ENCODE results near the gene LYRM4. TPM values are rescaled to one million over a fixed set of nuclear protein-coding genes. Genes with fewer than 3 reads are reported as not detected.

The LYRM4 gene
- total RNA-seq, 1 experiment from 2014 or later = 25.7 TPM

DNA sequence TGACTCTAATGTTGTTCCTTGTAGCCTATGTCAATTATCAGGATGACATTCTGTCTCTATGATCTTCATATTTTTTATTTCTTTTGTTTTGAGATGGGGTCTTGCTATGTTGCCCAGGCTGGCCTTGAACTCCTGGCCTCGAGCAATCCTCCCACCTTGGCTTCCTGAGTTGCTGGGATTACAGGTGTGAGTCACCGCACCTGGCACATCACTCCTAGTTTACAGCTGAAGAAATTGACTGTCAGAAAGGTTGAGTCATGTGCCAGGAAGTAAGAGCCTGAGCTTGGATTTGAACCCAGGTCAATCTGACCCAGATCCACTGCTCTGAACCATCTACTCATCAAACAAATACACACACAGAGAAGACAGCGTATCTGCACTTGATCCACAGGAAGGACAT, 161.2 kb downstream of the LYRM4 start:
- DNase-seq (ENCODE audit: low read depth) = peak; percentile 56

DNA sequence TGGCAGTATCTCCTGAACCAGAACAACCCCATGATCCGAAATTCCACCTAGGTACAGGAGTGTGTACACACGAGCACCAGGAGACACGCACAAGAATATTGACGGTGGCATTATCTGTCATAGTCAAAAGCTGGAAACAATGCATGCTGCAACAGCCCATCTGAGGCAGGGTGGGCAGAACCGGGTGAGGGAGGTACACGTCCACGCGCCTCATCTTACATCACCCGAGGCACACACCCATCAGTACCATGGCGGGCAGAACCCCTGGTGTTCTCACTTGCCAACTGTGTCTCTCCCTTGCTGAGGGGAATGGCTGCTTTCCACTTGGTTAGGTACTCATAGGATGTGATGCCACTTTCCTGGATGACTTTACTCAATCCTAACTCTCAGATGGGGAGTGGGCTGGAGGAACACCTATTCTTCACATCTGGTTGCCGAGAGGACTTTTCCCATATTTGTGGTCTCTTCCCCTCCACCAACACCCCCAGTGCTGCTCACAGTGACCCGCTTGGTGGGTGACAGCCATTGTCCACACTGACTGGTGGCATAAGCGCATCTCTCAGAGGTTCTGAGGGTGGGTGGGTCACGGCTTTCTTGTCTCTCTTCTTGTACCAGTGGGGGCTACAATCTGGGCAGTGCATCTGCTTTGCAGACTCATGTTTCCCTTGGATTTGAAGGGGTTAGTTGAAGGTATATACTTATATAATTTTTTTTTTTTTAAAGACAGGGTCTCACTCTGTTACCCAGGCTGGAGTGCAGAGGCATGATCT, 162.1 kb downstream of the LYRM4 start:
- DNase-seq (ENCODE audit: low read depth) = no peak

DNA sequence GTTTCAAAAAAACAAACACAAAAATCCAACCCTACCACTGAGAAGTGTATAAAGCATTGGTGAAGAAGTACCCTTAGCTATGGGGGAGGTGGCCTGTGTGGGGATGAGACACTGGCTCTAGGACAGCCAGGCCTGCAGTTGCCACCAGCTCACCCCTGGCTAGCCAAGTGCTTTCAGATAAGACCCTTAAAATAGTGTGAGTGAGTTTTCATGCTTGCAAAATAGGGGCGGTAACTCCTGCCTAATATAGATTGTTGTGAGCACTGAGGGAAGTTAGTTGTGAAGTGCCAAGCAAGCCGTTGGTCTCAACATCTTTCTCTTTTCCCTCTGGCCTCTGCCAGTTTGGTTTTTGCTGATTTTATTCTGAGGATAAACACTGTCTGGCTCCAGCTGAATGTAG, 164.3 kb downstream of the LYRM4 start:
- no peak for DNase-seq (ENCODE audit: low read depth)

DNA sequence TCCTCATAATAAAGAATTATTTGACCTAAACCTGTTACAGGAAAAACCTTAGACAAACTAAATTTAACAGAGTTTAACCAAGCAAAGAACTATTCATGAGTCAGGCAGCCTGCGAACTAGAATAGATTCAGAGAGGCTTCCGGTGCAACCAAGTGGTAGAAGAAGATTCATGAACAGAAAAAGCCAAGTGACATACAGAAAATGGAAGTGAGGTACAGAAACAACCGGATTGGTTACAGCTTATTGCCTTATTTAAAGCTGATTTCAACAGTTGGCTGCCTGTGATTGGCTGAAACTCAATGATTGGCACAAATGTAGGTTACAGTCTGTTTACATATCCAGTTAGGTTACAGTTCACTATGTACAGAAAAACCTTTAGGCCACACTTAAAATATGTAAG, 165.5 kb downstream of the LYRM4 start:
- DNase-seq (ENCODE audit: low read depth) = peak; percentile 85

DNA sequence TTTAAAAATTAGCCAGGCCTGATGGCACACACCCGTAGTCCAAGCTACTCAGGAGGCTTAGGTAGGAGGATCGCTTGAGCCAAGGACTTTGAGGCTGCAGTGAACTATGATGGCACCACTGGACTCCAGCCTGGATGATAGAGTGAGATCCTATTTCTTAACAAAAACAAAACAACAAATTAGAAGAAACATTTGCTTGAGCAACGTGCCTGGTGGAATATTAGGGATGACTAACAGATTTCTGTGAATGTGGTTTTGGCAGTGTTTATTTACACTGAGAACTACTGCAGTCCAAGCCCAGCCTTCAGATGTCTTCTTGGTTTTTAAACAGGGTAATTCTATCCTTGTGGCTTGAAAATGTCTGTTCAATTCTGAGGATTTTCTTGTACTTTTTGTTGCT, 166.4 kb downstream of the LYRM4 start:
- peak; percentile 97 for DNase-seq (ENCODE audit: low read depth)

DNA sequence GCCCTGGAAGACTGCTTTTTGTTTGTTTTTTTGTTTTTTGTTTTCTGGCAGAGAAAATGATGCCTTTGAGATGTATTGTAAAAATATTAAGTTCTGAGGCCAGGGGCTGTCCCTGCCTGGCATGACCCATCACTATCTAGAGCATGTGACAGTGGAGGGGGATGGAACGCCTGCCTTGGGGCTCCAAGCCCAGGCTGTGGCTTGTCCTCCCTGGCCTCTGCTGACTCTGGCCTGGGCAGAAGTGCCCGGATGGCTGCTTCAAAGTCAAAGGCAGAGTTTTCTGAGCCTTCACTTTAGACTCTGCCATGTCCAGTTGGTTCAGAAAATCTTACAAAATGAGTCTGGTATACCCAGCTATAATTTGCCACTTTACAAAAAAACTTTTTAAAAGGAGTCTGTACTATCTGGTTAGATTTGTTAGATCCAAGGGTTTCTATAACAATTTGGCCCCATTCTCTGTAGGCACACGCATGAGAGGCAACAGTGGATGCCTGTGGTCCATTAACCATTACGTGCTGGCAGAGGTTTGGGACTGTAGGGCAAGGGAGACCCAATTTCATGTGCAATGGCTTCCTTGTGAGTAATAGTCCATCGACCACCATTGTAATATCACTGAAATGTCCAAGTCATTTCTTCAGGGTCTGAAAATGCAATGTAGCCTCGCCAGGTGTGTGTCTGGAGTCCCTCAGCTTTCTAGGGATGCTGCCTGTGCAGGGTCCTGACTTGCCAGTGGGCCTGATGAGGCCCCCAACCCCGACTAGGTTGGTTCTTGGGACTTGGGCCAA, 167.3 kb downstream of the LYRM4 start:
- peak; percentile 56 for DNase-seq (ENCODE audit: low read depth)

DNA sequence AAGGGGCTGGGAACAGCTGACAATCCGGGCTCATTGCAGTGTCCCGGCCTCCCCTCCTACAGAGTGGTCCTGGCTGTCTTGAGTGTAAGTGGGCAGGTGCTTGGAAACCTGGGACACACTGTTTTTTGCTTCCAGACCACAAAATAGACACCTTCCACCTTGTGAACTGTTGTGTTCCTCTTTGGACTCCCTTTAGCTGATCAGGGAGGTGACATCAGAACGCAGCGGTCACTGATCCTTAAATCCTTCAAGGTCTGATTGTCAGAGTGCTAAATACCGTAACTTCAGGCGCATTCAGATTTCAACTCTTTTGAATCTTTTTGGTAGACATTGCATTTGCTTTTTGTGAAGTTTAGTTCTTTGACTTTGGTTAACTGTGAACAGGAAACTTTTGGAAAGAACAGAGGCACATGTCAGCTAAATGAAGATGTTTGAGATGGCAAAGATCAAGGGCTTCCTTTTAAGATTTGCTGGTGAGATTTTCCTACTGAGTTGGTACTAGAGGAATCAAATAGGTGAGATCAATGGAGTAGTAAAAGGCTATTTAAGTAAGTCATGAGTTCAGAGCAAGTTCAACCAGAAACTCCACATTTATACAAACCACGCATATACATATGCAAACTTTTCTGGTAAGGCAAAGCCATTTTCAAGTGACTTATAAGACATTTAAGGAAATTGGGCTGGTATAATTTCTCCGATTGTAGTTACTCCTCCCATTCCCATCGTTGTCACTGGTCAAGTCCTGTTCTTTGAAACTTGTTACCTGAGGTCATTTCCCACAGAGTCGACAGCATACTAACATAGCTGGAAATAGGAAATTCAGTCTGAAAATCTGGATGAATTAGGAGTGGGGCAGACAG, 169.3 kb downstream of the LYRM4 start:
- no peak for DNase-seq (ENCODE audit: low read depth)

DNA sequence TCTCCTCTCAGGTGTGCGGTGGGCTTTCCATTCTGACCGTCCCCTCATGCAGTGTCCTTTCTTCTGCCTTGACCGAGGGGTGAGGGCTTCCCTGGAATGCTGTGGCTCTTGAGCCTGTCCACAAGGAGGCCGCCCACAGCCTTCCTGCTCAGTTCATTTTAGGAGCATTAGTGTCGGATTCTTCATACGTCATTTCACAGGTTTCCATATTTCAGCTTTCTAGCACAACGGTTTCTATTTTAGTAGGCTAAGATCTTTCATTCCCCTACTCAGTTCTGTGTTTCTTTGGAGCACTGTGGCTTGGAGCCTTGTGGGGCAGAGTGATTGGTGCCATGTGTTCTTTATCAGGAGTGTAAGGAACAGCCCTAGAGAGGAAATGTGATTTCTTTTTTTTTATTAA, 170.1 kb downstream of the LYRM4 start:
- DNase-seq (ENCODE audit: low read depth) = no peak

DNA sequence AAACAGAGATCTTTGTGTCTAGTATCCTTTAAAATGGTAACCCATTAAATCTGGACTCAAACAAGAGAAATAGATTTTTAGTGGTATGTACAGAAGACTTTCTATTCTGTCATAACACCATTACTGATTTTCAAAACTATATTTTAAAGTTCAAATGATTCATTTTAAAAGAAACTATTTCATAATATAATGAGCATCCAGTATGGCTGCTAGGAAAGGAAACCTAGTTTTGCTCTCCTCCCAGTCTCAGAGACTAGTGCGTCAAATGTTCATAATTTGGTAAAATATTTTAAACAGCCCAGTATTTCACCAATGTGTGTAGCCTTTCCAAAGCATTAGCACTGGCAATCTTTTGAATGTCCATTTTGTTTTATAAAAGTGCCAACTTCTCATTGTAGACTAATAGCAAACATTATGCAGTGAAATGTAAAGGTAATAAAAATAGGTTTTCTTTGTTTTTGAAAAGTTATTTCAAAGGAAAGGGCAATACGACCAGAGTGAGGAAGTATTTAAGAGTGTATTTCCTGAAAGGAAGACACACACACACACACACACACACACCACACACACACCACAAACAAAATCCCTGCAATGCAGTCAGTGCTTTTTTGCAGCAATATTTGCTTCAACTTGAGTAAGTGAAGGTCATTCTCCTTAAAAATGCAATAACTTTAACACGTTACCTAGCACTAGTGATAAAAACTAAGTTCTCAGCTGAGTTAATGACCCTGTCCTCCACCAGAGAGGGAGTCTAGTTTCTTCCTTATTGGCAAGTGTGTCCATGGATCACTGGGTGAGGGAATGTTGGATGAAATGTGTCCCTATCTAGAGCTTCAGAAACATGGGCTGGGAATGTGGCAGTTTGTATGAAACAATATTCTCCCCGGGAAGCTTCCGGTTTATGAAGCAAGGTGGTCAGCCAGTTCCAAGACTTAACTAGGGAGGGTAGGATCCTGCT, 171.0 kb downstream of the LYRM4 start:
- no peak for DNase-seq (ENCODE audit: low read depth)

DNA sequence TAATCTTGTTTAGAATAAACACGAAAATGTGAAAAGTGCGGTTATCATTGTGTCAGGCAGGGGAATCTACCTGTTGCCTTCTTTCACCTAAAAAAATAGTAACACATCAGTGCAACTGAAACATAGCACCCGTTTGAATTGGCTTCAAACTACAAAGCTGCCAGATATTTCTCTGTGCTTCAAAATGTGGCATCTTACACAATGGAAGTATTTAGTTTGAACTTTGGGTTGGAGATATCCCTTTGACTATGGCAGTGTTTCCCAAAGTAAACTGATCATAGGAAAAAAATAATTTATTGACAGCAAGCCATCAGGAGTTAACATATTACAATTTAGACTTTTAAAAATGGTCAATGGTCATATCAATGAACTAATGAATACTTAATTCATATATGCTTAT, 172.0 kb downstream of the LYRM4 start:
- DNase-seq (ENCODE audit: low read depth) = no peak

DNA sequence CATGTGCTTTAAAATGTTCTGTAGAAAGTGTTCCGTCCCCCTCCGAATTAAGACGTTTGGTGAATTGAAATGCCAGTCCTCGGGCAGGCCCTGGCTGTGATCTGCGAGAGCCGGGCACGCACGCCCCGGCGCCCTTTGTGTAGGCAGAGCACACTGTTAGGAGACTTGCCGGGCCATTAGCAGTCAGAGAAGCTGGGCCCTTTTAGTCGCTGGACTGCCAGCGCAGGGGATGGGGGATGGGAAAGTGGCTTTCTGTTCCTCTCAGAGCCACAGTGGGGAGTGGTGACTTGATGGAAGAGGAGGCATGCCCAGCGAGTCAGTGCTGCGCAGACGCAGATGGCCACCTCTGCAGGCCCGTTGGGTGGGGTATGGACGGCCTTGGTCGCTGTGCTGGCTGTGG, 173.4 kb downstream of the LYRM4 start:
- DNase-seq (ENCODE audit: low read depth) = no peak

DNA sequence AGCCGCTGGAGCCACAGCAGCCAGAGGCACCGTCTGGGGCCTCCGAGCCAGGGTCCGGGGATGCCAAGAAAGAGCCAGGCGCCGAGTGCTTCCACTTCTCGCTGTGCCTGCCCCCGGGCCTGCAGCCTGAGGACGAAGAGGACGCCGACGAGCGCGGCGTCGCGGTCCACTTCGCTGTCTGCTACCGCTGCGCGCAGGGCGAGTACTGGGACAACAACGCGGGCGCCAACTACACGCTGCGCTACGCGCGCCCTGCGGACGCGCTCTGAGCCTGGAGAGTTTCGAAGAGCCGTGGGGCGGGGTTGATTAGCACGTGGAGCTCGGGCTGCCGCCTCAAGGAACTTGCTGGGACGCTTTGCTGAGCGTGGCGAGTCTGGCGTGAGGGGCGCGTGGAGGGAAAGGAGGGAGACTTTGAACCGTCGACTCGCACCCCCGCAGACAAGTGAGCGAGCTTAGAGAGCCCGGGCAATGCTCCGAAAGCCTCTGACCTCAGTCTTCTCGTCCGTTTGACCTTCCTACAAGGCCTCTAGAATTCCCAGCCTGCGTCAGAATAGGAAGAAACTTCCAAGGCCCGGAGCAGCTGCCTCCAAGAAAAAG, 174.4 kb downstream of the LYRM4 start:
- DNase-seq (ENCODE audit: low read depth) = no peak

DNA sequence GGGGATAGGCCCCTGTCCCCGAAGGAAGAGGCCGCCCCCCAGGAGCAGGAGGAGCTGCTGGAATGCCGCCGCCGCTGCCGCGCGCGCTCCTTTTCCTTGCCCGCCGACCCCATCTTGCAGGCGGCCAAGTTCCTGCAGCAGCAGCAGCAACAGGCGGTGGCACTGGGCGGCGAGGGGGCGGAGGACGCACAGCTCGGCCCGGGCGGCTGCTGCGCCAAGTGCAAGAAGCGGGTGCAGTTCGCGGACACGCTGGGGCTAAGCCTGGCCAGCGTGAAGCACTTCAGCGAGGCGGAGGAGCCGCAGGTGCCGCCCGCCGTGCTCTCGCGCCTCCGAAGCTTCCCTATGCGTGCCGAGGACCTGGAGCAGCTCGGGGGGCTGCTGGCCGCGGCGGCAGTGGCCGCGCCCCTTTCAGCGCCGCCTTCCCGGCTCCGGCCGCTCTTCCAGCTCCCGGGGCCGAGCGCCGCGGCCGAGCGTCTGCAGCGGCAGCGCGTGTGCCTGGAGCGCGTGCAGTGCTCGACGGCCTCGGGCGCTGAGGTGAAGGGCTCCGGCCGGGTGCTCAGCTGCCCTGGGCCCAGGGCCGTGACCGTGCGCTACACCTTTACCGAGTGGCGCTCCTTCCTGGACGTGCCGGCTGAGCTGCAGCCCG, 175.0 kb downstream of the LYRM4 start:
- peak; percentile 45 for DNase-seq (ENCODE audit: low read depth)

DNA sequence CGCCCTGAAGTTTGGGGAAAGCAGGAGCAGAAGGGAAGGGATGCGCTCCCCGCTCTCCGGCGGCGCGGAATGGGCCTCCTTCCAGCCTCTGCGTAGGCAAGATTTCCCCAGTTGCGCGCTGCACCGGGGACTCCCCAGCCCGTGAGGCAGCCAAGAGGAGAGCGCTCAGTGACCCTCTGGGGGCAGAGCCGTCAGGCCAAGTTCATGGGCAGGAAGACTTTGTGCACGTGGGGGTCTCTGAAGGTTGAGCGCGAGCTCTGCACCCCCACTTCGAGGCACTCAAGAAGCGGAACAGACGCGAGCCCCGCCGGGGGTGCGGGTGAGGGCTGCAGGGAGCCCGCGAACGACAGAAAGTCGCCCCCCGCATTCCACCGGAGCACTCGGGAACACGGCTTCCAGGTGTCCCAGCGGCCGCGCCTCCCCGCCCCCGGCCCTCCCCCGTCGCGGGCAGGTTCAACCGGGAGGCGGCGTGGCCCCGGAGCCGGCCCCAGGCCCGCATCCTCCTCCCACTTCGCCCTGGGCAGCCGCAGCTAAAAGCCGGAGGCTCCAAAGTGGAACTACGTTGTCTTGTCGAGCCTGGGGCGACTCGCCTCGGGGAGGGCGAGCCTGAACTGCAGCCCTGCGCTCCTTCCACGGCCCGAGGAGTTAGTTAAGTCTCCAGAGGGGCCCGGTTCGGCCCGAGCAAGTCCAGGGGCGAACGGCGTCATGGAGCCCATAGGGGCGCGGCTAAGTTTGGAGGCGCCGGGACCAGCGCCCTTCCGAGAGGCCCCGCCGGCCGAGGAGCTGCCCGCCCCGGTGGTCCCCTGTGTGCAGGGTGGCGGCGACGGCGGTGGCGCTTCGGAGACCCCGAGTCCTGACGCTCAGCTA, 175.7 kb downstream of the LYRM4 start, which contains the start of gene PPP1R3G:
TSS of gene PPP1R3G (plus strand) at position 561 of the 867 bp plus-strand sequence. CDS start at position 706, 145 bp downstream.
- peak; percentile 65 for DNase-seq (ENCODE audit: low read depth)

DNA sequence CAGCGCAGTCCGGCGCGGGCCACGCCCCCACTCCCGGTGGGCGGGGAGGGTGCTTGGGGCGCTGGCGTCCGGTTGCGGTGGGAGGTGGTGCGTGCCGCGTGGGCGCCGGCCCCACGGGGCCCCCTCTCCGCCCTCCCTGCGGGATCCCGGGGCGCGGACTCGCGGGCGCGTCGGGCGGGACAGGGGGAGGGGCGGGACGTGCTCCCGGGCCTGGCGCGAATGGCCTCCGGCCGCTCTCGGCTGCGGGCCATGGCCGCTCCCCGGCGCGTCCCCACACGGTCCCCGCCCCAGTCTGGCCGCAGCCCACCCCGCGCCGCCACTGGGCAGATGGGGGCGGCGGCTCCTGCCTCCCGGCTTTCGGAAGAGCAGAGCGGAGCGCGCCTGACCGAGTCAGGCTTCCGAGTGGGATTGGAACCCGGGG, 176.4 kb downstream of the LYRM4 start:
- no peak for DNase-seq (ENCODE audit: low read depth)

DNA sequence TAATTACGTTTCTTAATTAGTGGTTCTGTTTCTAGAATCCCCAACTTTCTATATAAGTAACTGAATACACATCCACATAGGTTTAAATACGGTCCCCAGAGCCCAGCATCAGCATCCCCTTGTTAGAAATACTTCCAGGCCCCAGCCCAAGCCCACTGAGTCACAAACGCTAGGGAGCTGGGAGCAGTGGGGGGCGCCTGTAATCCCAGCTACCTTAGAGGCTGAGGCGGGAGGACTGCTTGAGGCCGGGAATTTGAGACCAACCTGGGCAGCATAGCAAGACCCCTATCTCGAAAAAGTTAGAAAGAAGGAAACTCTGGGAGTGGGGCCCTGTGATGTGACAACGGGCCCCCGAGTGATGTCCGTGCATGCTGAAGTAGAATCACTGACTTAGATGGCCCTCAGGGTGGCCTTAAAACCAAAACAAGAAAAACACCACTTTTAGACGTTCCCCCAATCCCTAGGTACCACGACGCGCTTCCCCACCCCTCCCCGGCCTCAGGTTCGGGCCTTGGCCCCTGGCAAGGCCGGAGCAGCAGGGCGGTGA, 176.9 kb downstream of the LYRM4 start:
- no peak for DNase-seq (ENCODE audit: low read depth)

DNA sequence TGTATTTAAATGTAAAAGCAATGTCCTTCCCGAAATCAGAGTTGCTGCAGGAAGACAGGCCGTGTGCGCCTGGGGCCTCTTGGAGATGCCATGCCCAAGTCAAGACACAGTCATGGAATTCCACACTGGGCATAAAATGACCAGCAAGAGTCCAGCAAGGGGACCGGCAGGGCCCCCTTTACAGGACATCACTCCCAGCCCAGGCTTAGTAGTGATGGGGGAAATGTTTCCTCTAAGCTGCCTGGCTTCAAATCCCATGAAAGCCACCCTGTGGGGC, 177.5 kb downstream of the LYRM4 start:
- peak; percentile 22 for DNase-seq (ENCODE audit: low read depth)

DNA sequence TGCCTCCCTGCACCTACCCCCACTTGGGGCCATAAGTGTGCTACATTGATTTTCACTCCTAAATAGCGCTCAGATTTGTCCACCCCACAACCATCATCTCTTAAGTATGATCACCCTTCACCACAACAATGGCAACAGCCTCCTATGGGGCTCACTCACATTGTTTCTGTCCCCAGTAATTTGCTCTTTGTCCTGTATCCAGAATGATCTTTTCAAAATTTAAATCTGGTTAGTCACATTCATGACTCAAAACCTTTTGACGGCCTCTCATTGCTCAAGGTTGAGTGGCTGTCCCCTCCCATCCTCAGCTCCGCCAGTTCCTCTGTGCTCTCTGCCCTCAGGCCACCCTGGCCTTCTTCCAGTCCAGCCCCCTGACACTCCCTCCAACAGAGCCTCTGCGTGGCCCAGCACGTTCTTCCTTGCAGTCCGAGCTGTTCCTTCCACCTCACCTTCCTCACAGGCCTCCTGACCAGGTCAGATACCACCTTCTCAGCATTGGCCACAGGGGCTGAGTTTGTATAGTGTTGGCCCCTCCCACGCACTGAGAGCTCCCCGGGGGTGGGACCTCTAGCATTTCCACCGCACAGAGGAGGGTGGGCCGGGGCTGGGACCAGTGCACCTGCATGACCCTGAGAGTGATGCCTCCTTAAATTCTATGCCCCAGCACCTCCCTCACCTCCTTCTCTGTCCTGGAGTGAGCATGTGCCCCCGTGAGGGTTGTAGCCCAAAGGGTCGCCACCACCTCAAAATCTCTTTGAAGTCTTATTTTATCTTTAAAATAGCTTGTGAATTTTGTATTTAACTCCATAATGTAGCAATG, 178.1 kb downstream of the LYRM4 start:
- peak; percentile 99 for DNase-seq (ENCODE audit: low read depth)

Data from M059J (cell line).